ENCODE results near the gene NELL1. TPM values are rescaled to one million over a fixed set of nuclear protein-coding genes. Genes with fewer than 3 reads are reported as not detected.

The NELL1 gene
- total and polyA plus RNA-seq, 2 experiments from 2014 or later: 8.9 to 20.1 TPM

GRCh38 chr11:21430537-21430936 lies 761.2 kb downstream of the NELL1 start:
- no peaks in the 10 kb centered on the region for H3K4me1 ChIP-seq (ENCODE audit: insufficient read depth)
- TF ChIP-seq EZH2 (IDR thresholded peaks at IDR 0.05; ENCODE audit: borderline replicate concordance) (no peak), EZH2phosphoT487 (IDR thresholded peaks at IDR 0.05; ENCODE audit: low read depth, severe bottlenecking, unreplicated experiment) (no peak), CTCF (IDR thresholded peaks at IDR 0.05; ENCODE audit: poor library complexity) (no peak)
- H3K36me3 ChIP-seq (replicated peaks; ENCODE audit: insufficient read depth, low read depth): no peaks in the 10 kb centered on the region
- no peaks in the 10 kb centered on the region for H3K9me3 ChIP-seq (ENCODE audit: low read depth)
- no peak overlapping the region for H2AFZ ChIP-seq
- H3K9me2 ChIP-seq (replicated peaks; ENCODE audit: insufficient read depth): no peaks in the 10 kb centered on the region
- no peak for DNase-seq (ENCODE audit: low spot score)
- no peaks in the 10 kb centered on the region for H4K20me1 ChIP-seq (ENCODE audit: insufficient read depth, poor library complexity, severe bottlenecking)
- no peaks in the 10 kb centered on the region for H3K27me3 ChIP-seq
- 76% methylated on average over 3 of the region's 3 CpGs for WGBS (ENCODE audit: low lambda C conversion rate, missing lambda C conversion rate)
- no peak overlapping the region for H3K4me2 ChIP-seq
- H3K4me3 ChIP-seq: no peak overlapping the region
- H3K27ac ChIP-seq: no peak overlapping the region
- H3K79me2 ChIP-seq: no peaks in the 10 kb centered on the region

- H3K9me3 ChIP-seq (ENCODE audit: low read depth): no peaks in the 10 kb centered on the region
- 78% methylated on average over 2 of the region's 2 CpGs for WGBS (ENCODE audit: low lambda C conversion rate, missing lambda C conversion rate)
- no peaks in the 10 kb centered on the region for H4K20me1 ChIP-seq (ENCODE audit: insufficient read depth, poor library complexity, severe bottlenecking)
- H3K27ac ChIP-seq: no peak overlapping the region
- no peaks in the 10 kb centered on the region for H3K27me3 ChIP-seq
- no peak for DNase-seq (ENCODE audit: low spot score)
- no peak overlapping the region for H3K4me2 ChIP-seq
- H3K36me3 ChIP-seq (replicated peaks; ENCODE audit: insufficient read depth, low read depth): no peaks in the 10 kb centered on the region
- TF ChIP-seq EZH2 (IDR thresholded peaks at IDR 0.05; ENCODE audit: borderline replicate concordance): no peak
- TF ChIP-seq EZH2phosphoT487 (IDR thresholded peaks at IDR 0.05; ENCODE audit: low read depth, severe bottlenecking, unreplicated experiment): no peak
- no peak for TF ChIP-seq CTCF (IDR thresholded peaks at IDR 0.05; ENCODE audit: poor library complexity)
- no peak overlapping the region for H2AFZ ChIP-seq
- H3K4me3 ChIP-seq: no peak overlapping the region
- no peaks in the 10 kb centered on the region for H3K4me1 ChIP-seq (ENCODE audit: insufficient read depth)
- H3K79me2 ChIP-seq: no peaks in the 10 kb centered on the region
- H3K9me2 ChIP-seq (replicated peaks; ENCODE audit: insufficient read depth): no peaks in the 10 kb centered on the region
Observed at GRCh38 chr11:21446939-21447590, 777.7 kb downstream of the NELL1 start.

GRCh38 chr11:21447871-21448270 lies 778.5 kb downstream of the NELL1 start:
- H3K27ac ChIP-seq: no peak overlapping the region
- no peaks in the 10 kb centered on the region for H3K36me3 ChIP-seq (replicated peaks; ENCODE audit: insufficient read depth, low read depth)
- H3K4me2 ChIP-seq: no peak overlapping the region
- H3K9me3 ChIP-seq (ENCODE audit: low read depth): no peaks in the 10 kb centered on the region
- H4K20me1 ChIP-seq (ENCODE audit: insufficient read depth, poor library complexity, severe bottlenecking): no peaks in the 10 kb centered on the region
- H3K9me2 ChIP-seq (replicated peaks; ENCODE audit: insufficient read depth): no peaks in the 10 kb centered on the region
- H3K4me1 ChIP-seq (ENCODE audit: insufficient read depth): no peaks in the 10 kb centered on the region
- DNase-seq (ENCODE audit: low spot score): no peak
- 69% methylated on average over 3 of the region's 3 CpGs for WGBS (ENCODE audit: low lambda C conversion rate, missing lambda C conversion rate)
- no peaks in the 10 kb centered on the region for H3K27me3 ChIP-seq
- no peak overlapping the region for H3K4me3 ChIP-seq
- H3K79me2 ChIP-seq: no peaks in the 10 kb centered on the region
- no peak for TF ChIP-seq CTCF (IDR thresholded peaks at IDR 0.05; ENCODE audit: poor library complexity)
- no peak for TF ChIP-seq EZH2phosphoT487 (IDR thresholded peaks at IDR 0.05; ENCODE audit: low read depth, severe bottlenecking, unreplicated experiment)
- TF ChIP-seq EZH2 (IDR thresholded peaks at IDR 0.05; ENCODE audit: borderline replicate concordance): no peak
- no peak overlapping the region for H2AFZ ChIP-seq

All from hepatocyte (in vitro differentiated cells).